HepG2 (cell line): ENCODE results near the gene PPP1CA. TPM values are rescaled to one million over a fixed set of nuclear protein-coding genes. Genes with fewer than 3 reads are reported as not detected.

Source experiments
- GATAD2A ChIP-seq: IDR thresholded peaks from 2 replicates; pipeline ENCODE4 v1.6.1; 2016
- HBP1 ChIP-seq: IDR thresholded peaks from 2 replicates; pipeline ENCODE4 v1.6.1; 2016; ENCODE audit warnings: low read depth, control low read depth
- HNF1B ChIP-seq: sonication (generic); formaldehyde crosslinking; IDR thresholded peaks from 2 replicates; pipeline ENCODE4 v1.5.1; 2020; ENCODE audit warnings: mild to moderate bottlenecking, moderate library complexity, missing genetic modification reagents
- HNRNPL ChIP-seq: fragments of 200-400 bp; formaldehyde crosslinking; IDR thresholded peaks from 2 replicates; pipeline ENCODE4 v1.6.1; 2017; ENCODE audit warnings: mild to moderate bottlenecking, low read depth, low read length
- KDM5B ChIP-seq: sonication (generic); formaldehyde crosslinking; IDR thresholded peaks from 2 replicates; pipeline ENCODE4 v1.4.0; 2020; ENCODE audit warnings: missing genetic modification reagents, mild to moderate bottlenecking, borderline replicate concordance
- NFATC3 ChIP-seq: sonication (generic); formaldehyde crosslinking; IDR thresholded peaks from 2 replicates; pipeline ENCODE4 v1.5.1; 2020; ENCODE audit warnings: mild to moderate bottlenecking, missing genetic modification reagents
- NFYC ChIP-seq: IDR thresholded peaks from 2 replicates; pipeline ENCODE4 v1.6.1; 2016; ENCODE audit warnings: missing genetic modification reagents, missing compliant biosample characterization
- SMC3 ChIP-seq: IDR thresholded peaks from 2 replicates; pipeline ENCODE4 v1.6.1; 2011; ENCODE audit warnings: low read length, improper control_type of control experiment
- TBX2 ChIP-seq: sonication (generic); formaldehyde crosslinking; IDR thresholded peaks from 2 replicates; pipeline ENCODE4 v1.5.0; 2020; ENCODE audit warnings: missing genetic modification reagents, mild to moderate bottlenecking, borderline replicate concordance
- TERF1 ChIP-seq: sonication (generic); formaldehyde crosslinking; IDR thresholded peaks from 2 replicates; pipeline ENCODE4 v1.8.0; 2022; ENCODE audit warnings: mild to moderate bottlenecking, missing genetic modification reagents, moderate library complexity
- TSC22D2 ChIP-seq: sonication (generic); formaldehyde crosslinking; IDR thresholded peaks from 2 replicates; pipeline ENCODE4 v1.5.1; 2020; ENCODE audit warnings: missing genetic modification reagents, mild to moderate bottlenecking, borderline replicate concordance
- ZBTB21 ChIP-seq: sonication (generic); formaldehyde crosslinking; IDR thresholded peaks from 2 replicates; pipeline ENCODE4 v1.4.0; 2020; ENCODE audit warnings: missing genetic modification reagents
- ZNF510 ChIP-seq: sonication (generic); formaldehyde crosslinking; IDR thresholded peaks from 2 replicates; pipeline ENCODE4 v1.4.0; 2020; ENCODE audit warnings: low read depth, mild to moderate bottlenecking, missing genetic modification reagents
- ZNF547 ChIP-seq: sonication (generic); formaldehyde crosslinking; IDR thresholded peaks from 2 replicates; pipeline ENCODE4 v1.5.1; 2020; ENCODE audit warnings: mild to moderate bottlenecking, missing genetic modification reagents
- ZNF629 ChIP-seq: sonication (generic); formaldehyde crosslinking; conservative IDR thresholded peaks from 2 replicates; pipeline ENCODE4 v1.5.0; 2020; ENCODE audit warnings: missing genetic modification reagents
- ZNF772 ChIP-seq: sonication (generic); formaldehyde crosslinking; IDR thresholded peaks from 2 replicates; pipeline ENCODE4 v1.5.0; 2020; ENCODE audit warnings: mild to moderate bottlenecking, missing genetic modification reagents
- ZNF788 ChIP-seq: sonication (generic); formaldehyde crosslinking; IDR thresholded peaks from 2 replicates; pipeline ENCODE4 v1.5.0; 2020; ENCODE audit warnings: mild to moderate bottlenecking, missing genetic modification reagents, borderline replicate concordance
- polyA plus RNA-seq, 8 experiments: library from polyadenylated mRNA; depleted of rRNA in 3 of 8; stranded (reverse) in 7 of 8; unstranded in 1 of 8; fragments of >200 nt; fragmentation: Illumina TruSeq in 4 of 8; extraction: Trizol in 4 of 8; gene quantifications; 2 replicates each; pipeline versions ENCODE4 v1.2.1 to v1.2.3, GENCODE V29; 2011 to 2016; ENCODE audit warnings: low read depth in 4 of 8, missing spikeins in 1 of 8, mixed read lengths in 1 of 8; ENCODE audit not compliant: insufficient read depth in 1 of 8
- total RNA-seq, 5 experiments: library from RNA; depleted of rRNA; stranded (reverse); fragments of >200 nt; fragmentation: Illumina TruSeq; extraction: Trizol; gene quantifications; 2 replicates each; pipeline ENCODE4 v1.2.3, GENCODE V29; 2016; ENCODE audit warnings: low read depth in 1 of 5
- TF ChIP-seq, protein P1 (sequence below): IDR thresholded peaks from 2 replicates; pipeline ENCODE4 v1.6.1; 2016
- TF ChIP-seq, protein P2 (sequence below): conservative IDR thresholded peaks from 2 replicates; pipeline ENCODE4 v1.6.1; 2018; ENCODE audit warnings: missing genetic modification reagents
- TF ChIP-seq, protein P3 (sequence below): sonication (generic); formaldehyde crosslinking; IDR thresholded peaks from 2 replicates; pipeline ENCODE4 v1.5.0; 2020; ENCODE audit warnings: missing genetic modification reagents

Gene PPP1CA
- total and polyA plus RNA-seq, 2 of the 13 experiments (the other 11 are each of a cell fraction or from before 2014, with no cell fraction given): 149 to 170 TPM

- TF ChIP-seq, protein P1, sequence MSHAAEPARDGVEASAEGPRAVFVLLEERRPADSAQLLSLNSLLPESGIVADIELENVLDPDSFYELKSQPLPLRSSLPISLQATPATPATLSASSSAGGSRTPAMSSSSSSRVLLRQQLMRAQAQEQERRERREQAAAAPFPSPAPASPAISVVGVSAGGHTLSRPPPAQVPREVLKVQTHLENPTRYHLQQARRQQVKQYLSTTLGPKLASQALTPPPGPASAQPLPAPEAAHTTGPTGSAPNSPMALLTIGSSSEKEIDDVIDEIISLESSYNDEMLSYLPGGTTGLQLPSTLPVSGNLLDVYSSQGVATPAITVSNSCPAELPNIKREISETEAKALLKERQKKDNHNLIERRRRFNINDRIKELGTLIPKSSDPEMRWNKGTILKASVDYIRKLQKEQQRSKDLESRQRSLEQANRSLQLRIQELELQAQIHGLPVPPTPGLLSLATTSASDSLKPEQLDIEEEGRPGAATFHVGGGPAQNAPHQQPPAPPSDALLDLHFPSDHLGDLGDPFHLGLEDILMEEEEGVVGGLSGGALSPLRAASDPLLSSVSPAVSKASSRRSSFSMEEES (CRISPR knock-in tag): no peak
- no peak for TF ChIP-seq NFYC (CRISPR knock-in tag)
- no peak for TF ChIP-seq ZNF772 (CRISPR knock-in tag)
- TF ChIP-seq ZBTB21 (CRISPR knock-in tag): no peak
- TF ChIP-seq TSC22D2 (CRISPR knock-in tag): no peak
- no peak; the same call in 1 of the 2 replicates for TF ChIP-seq ZNF788 (CRISPR knock-in tag)
- no peak for TF ChIP-seq HBP1 (CRISPR knock-in tag)
- 0 out of 2 replicates have a peak, but pooled peaks have one; percentile 48 for TF ChIP-seq ZNF547 (CRISPR knock-in tag)
- peak; percentile 69; the same call in 1 of the 2 replicates for TF ChIP-seq KDM5B (CRISPR knock-in tag)
- no peak for TF ChIP-seq ZNF510 (CRISPR knock-in tag)
- TF ChIP-seq SMC3: peak; percentile 27; the same call in 1 of the 2 replicates
- no peak for TF ChIP-seq NFATC3 (CRISPR knock-in tag)
- TF ChIP-seq HNF1B (CRISPR knock-in tag): no peak; the same call in 1 of the 2 replicates
- TF ChIP-seq, protein P2, sequence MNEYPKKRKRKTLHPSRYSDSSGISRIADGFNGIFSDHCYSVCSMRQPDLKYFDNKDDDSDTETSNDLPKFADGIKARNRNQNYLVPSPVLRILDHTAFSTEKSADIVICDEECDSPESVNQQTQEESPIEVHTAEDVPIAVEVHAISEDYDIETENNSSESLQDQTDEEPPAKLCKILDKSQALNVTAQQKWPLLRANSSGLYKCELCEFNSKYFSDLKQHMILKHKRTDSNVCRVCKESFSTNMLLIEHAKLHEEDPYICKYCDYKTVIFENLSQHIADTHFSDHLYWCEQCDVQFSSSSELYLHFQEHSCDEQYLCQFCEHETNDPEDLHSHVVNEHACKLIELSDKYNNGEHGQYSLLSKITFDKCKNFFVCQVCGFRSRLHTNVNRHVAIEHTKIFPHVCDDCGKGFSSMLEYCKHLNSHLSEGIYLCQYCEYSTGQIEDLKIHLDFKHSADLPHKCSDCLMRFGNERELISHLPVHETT (CRISPR knock-in tag): no peak
- no peak for TF ChIP-seq ZNF629 (CRISPR knock-in tag)
- TF ChIP-seq GATAD2A (CRISPR knock-in tag): peak; percentile 69
- TF ChIP-seq TERF1 (CRISPR knock-in tag): no peak
- TF ChIP-seq HNRNPL: peak; percentile 80; the same call in 1 of the 2 replicates
- TF ChIP-seq, protein P3, sequence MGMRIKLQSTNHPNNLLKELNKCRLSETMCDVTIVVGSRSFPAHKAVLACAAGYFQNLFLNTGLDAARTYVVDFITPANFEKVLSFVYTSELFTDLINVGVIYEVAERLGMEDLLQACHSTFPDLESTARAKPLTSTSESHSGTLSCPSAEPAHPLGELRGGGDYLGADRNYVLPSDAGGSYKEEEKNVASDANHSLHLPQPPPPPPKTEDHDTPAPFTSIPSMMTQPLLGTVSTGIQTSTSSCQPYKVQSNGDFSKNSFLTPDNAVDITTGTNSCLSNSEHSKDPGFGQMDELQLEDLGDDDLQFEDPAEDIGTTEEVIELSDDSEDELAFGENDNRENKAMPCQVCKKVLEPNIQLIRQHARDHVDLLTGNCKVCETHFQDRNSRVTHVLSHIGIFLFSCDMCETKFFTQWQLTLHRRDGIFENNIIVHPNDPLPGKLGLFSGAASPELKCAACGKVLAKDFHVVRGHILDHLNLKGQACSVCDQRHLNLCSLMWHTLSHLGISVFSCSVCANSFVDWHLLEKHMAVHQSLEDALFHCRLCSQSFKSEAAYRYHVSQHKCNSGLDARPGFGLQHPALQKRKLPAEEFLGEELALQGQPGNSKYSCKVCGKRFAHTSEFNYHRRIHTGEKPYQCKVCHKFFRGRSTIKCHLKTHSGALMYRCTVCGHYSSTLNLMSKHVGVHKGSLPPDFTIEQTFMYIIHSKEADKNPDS: no peak
- peak; percentile 31; the same call in 1 of the 2 replicates for TF ChIP-seq TBX2
Observed at GRCh38 chr11:67373648-67374570, 27.7 kb downstream of the PPP1CA start (continued).
